Panc1 (cell line): ENCODE results near the gene ESRRA. TPM values are rescaled to one million over a fixed set of nuclear protein-coding genes. Genes with fewer than 3 reads are reported as not detected.
A peak's percentile ranks its signal among the peaks of the same experiment; 100 is the strongest.
"Not testable (repeated sequence)": the region's sequence is repeated elsewhere in the genome, so short reads cannot be mapped to it uniquely, and the experiment has no call there.

ENCODE experiments used
- ATAC-seq: fragments of 200-7000 bp; cut with Tn5 transposase; 2 replicates; pipeline ENCODE4 v1.9.1; 2020; ENCODE audit warnings: mild to moderate bottlenecking, moderate library complexity
- BruUV-seq: library from RNA; stranded (reverse); fragments of 400-500 nt; replicated peaks from 2 replicates; lab custom pipeline; 2021; lab: Mats Ljungman, UMichigan
- CTCF ChIA-PET: fragments of 300-600 bp; sonication (Branson Sonifier 250); formaldehyde crosslinking; loops from one replicate; lab custom pipeline; 2022; ENCODE audit warnings: antibody characterized with exemption; lab: Charles Lee
- POLR2A ChIA-PET: fragments of 300-600 bp; sonication (Branson Sonifier 250); formaldehyde crosslinking; loops from one replicate; lab custom pipeline; 2022; ENCODE audit warnings: antibody characterized with exemption; lab: Charles Lee
- DNase-seq: peaks from one replicate; pipeline ENCODE4 v3.0.0-alpha.2; 2010; ENCODE audit warnings: low read depth, low spot score
- H3K27ac ChIP-seq: 2 replicates; pipeline ENCODE4 v1.5.1; 2011; ENCODE audit warnings: mild to moderate bottlenecking, low read length, inconsistent platforms
- H3K27me3 ChIP-seq: fragments of 200-500 bp; sonication (Bioruptor generic); 2 replicates; pipeline ENCODE4 v1.6.0; 2014; ENCODE audit warnings: low read length, inconsistent platforms; ENCODE audit not compliant: control insufficient read depth, insufficient read depth
- H3K36me3 ChIP-seq: fragments of 200-500 bp; sonication (Bioruptor generic); 2 replicates; pipeline ENCODE4 v1.5.1; 2014; ENCODE audit warnings: inconsistent platforms, mild to moderate bottlenecking, low read length, moderate library complexity; ENCODE audit not compliant: control insufficient read depth, insufficient read depth
- H3K4me1 ChIP-seq: 2 replicates; pipeline ENCODE4 v1.5.1; 2011; ENCODE audit warnings: inconsistent platforms, mild to moderate bottlenecking, low read length, moderate library complexity; ENCODE audit not compliant: control insufficient read depth, insufficient read depth
- H3K4me3 ChIP-seq, 2 experiments: 2 replicates each; pipeline ENCODE4 v1.5.1; 2011 to 2012; ENCODE audit warnings: low read depth in 2 of 2, low read length in 2 of 2, mild to moderate bottlenecking in 2 of 2, inconsistent platforms in 1 of 2, moderate library complexity in 1 of 2
- H3K9me3 ChIP-seq: fragments of 200-500 bp; sonication (Bioruptor generic); 2 replicates; pipeline ENCODE4 v1.5.1; 2014; ENCODE audit warnings: low read depth, mild to moderate bottlenecking, inconsistent platforms, low read length, moderate library complexity; ENCODE audit not compliant: control insufficient read depth, insufficient read depth
- POLR2AphosphoS5 ChIP-seq: IDR thresholded peaks from 2 replicates; pipeline ENCODE4 v1.6.1; 2012; ENCODE audit warnings: mild to moderate bottlenecking, low read depth, low read length, moderate library complexity
- SIN3A ChIP-seq: IDR thresholded peaks from 2 replicates; pipeline ENCODE4 v1.6.1; 2012; ENCODE audit warnings: low read depth, mild to moderate bottlenecking, low read length, moderate library complexity, borderline replicate concordance; ENCODE audit not compliant: insufficient read depth
- TCF7L2 ChIP-seq: IDR thresholded peaks from 2 replicates; pipeline ENCODE4 v1.6.1; 2011; ENCODE audit warnings: mild to moderate bottlenecking, low read depth, low read length, inconsistent platforms
- in situ Hi-C: cut with HindIII; loops from 2 replicates; pipeline ENCODE4 v1.10.0; 2016; ENCODE audit warnings: low sequenced_read_pairs, low pct_unique_long_range_greater_than_20kb
- intact Hi-C: fragments of 100-400 bp; cut with micrococcal nuclease; formaldehyde crosslinking; loops from one replicate; pipeline ENCODE4 v1.10.0; 2022; ENCODE audit not compliant: unreplicated experiment
- total RNA-seq: library from RNA; stranded (reverse); gene quantifications from one replicate; pipeline ENCODE4 v1.2.1, GENCODE V29; 2021; ENCODE audit not compliant: unreplicated experiment
- TF ChIP-seq, protein P1 (sequence below): fragments of 450-650 bp; IDR thresholded peaks from 2 replicates; pipeline ENCODE4 v1.5.1; 2017; ENCODE audit warnings: mild to moderate bottlenecking
- TF ChIP-seq, protein P2 (sequence below), 2 experiments: IDR thresholded peaks; 2 replicates each; pipeline ENCODE4 v1.6.1; 2011 to 2012; ENCODE audit warnings: low read depth in 2 of 2, control low read depth in 1 of 2, low read length in 1 of 2, mild to moderate bottlenecking in 1 of 2, moderate library complexity in 1 of 2; ENCODE audit not compliant: insufficient read depth in 1 of 2

ESRRA gene
- total RNA-seq, 1 experiment from 2014 or later: 81.6 TPM

DNA sequence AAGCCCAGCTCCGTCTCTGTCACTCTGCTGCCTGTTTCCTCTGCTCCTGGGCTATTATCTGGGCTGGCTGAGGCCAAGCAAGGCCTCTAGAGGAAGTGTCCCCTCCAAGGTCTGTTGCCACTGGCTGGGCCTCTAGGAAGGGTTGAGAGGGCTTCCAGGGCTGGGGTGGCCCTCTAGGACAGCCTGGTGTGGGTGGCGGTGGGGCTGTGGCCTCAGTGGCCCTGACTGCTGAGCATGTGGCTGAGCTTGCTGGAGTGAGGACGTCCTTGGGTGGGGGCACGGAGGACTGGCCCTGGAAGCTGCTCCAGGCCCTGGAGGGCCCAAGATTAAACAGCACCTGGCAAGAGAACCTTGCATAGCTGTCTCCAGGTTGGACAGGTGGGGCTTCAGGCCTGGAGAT, 18.7 kb downstream of the ESRRA start:
- H3K27ac ChIP-seq, H3K36me3 ChIP-seq, BruUV-seq, H3K4me3 ChIP-seq, DNase-seq, POLR2A ChIA-PET, CTCF ChIA-PET, H3K9me3 ChIP-seq, in situ Hi-C loops, H3K27me3 ChIP-seq, intact Hi-C loops: not testable (repeated sequence)
- ATAC-seq: peak; percentile 14
- peaks cover 34% of the 10 kb centered on the region for H3K4me1 ChIP-seq

DNA sequence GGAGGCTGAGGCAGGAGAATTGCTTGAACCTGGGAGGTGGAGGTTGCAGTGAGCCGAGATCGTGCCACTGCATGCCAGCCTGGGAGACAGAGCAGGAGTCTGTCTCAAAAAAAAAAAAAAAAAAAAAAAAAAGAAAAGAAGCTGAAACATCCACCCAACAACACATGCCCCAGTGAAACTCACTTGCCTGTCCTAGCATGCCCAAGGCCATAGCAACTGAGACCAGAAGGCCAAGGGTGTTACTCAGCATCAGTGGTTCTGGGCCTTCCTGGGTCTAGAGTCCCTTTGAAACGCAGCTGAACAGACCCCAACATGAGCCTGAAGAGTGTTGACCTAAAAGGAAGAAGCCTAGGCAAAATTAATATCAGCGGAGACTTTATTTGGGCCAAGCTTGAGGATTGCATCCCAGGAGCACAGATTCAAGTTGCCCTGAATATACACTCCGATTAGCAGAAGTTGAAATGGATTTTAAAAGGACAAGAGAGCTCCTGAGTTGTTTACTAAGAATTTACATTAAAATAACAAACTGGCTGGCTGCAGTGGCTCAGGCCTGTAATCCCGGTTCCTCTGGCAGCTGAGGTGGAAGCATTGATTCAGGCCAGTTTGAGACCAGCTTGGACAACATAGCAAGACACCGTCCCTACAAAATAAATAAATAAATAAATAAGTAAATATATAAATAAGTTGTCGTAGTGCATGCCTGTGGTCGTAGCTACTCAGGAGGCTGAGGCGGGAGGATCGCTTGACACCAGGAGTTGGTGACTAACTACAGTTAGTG, 19.6 kb downstream of the ESRRA start:
- no peaks in the 10 kb centered on the region for H3K27me3 ChIP-seq
- ATAC-seq (no peak), DNase-seq (no peak)
- in situ Hi-C loops (no loop called here), intact Hi-C loops (no loop called here)
- ChIA-PET POLR2A (no interaction called here), CTCF (interaction anchor here (0.7 to 1.0 kb wide), 3 partner anchors 24 to 32 kb away, joined by 3 to 7 read pairs (median 4); no protein-coding TSS in a partner anchor)
- no peaks in the 10 kb centered on the region for H3K9me3 ChIP-seq
- no peaks in the 10 kb centered on the region for H3K36me3 ChIP-seq
- H3K4me3 ChIP-seq: no peak overlapping the region
- TF ChIP-seq TCF7L2 (no peak), SIN3A (no peak), POLR2AphosphoS5 (no peak)
- TF ChIP-seq, protein P1, sequence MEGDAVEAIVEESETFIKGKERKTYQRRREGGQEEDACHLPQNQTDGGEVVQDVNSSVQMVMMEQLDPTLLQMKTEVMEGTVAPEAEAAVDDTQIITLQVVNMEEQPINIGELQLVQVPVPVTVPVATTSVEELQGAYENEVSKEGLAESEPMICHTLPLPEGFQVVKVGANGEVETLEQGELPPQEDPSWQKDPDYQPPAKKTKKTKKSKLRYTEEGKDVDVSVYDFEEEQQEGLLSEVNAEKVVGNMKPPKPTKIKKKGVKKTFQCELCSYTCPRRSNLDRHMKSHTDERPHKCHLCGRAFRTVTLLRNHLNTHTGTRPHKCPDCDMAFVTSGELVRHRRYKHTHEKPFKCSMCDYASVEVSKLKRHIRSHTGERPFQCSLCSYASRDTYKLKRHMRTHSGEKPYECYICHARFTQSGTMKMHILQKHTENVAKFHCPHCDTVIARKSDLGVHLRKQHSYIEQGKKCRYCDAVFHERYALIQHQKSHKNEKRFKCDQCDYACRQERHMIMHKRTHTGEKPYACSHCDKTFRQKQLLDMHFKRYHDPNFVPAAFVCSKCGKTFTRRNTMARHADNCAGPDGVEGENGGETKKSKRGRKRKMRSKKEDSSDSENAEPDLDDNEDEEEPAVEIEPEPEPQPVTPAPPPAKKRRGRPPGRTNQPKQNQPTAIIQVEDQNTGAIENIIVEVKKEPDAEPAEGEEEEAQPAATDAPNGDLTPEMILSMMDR: no peak
- TF ChIP-seq, protein P2, sequence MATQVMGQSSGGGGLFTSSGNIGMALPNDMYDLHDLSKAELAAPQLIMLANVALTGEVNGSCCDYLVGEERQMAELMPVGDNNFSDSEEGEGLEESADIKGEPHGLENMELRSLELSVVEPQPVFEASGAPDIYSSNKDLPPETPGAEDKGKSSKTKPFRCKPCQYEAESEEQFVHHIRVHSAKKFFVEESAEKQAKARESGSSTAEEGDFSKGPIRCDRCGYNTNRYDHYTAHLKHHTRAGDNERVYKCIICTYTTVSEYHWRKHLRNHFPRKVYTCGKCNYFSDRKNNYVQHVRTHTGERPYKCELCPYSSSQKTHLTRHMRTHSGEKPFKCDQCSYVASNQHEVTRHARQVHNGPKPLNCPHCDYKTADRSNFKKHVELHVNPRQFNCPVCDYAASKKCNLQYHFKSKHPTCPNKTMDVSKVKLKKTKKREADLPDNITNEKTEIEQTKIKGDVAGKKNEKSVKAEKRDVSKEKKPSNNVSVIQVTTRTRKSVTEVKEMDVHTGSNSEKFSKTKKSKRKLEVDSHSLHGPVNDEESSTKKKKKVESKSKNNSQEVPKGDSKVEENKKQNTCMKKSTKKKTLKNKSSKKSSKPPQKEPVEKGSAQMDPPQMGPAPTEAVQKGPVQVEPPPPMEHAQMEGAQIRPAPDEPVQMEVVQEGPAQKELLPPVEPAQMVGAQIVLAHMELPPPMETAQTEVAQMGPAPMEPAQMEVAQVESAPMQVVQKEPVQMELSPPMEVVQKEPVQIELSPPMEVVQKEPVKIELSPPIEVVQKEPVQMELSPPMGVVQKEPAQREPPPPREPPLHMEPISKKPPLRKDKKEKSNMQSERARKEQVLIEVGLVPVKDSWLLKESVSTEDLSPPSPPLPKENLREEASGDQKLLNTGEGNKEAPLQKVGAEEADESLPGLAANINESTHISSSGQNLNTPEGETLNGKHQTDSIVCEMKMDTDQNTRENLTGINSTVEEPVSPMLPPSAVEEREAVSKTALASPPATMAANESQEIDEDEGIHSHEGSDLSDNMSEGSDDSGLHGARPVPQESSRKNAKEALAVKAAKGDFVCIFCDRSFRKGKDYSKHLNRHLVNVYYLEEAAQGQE (IDR thresholded peaks at IDR 0.05; ENCODE audit: insufficient read depth in 1 of 2, low read depth in 2 of 2, low read length in 1 of 2): no peak
- no peak overlapping the region for H3K27ac ChIP-seq
- H3K4me1 ChIP-seq: peaks cover 32% of the 10 kb centered on the region
- BruUV-seq: no TSS peak

DNA sequence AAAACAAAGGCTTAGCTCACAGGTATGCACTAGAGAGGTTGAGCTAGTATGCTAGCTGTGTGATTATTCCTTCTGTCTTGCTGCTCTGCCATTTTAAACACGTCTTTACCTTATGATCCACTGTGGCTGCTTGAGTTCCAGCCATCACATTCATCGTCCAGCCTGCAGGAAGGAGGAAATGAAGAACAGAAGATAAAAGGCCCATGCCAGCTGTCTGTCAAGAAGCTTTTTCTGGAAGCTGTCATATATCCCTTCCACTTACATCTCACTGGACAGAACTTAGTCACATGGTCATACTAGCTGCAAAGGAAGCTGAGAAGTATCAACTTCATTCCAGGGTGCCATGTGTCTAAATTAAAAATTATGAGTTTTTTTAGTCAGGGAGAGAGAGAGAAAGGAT, 22.1 kb downstream of the ESRRA start:
- H3K4me1 ChIP-seq: peaks cover 22% of the 10 kb centered on the region
- intact Hi-C loops (no loop called here), in situ Hi-C loops (no loop called here)
- TF ChIP-seq SIN3A: no peak
- no peak for TF ChIP-seq POLR2AphosphoS5
- TF ChIP-seq, protein P2 (IDR thresholded peaks at IDR 0.05; ENCODE audit: insufficient read depth in 1 of 2, low read depth in 2 of 2, low read length in 1 of 2): no peak
- no peak for TF ChIP-seq TCF7L2
- TF ChIP-seq, protein P1: no peak
- H3K36me3 ChIP-seq: no peaks in the 10 kb centered on the region
- no peaks in the 10 kb centered on the region for H3K27me3 ChIP-seq
- H3K4me3 ChIP-seq: no peak overlapping the region
- no peak for ATAC-seq
- no peaks in the 10 kb centered on the region for H3K9me3 ChIP-seq
- no peak for DNase-seq
- H3K27ac ChIP-seq: no peak overlapping the region
- ChIA-PET CTCF (no interaction called here), POLR2A (no interaction called here)
- BruUV-seq: no TSS peak
